Ovary (tissue), 9 donors: ENCODE measurements around the gene DPF3. TPM values are rescaled to one million over a fixed set of nuclear protein-coding genes. Genes with fewer than 3 reads are reported as not detected.
"Not testable (repeated sequence)": the region's sequence is repeated elsewhere in the genome, so short reads cannot be mapped to it uniquely, and the experiment has no call there.

Experiments used
- DNase-seq, 5 donors: peaks; one replicate each; pipeline ENCODE4 v3.0.0-alpha.2; 2019 to 2020
- H3K27ac ChIP-seq, 2 donors: fragments of 200-600 bp; one replicate each; pipeline versions ENCODE4 v1.5.1 to v1.8.0; 2019 to 2022
- H3K27me3 ChIP-seq: fragments of 200-600 bp; one replicate; pipeline ENCODE4 v1.8.0; 2022
- H3K36me3 ChIP-seq: fragments of 200-600 bp; sonication (generic); one replicate; pipeline ENCODE4 v1.5.1; 2019
- H3K4me1 ChIP-seq: one replicate; pipeline ENCODE4 v1.8.1; 2013; ENCODE audit warnings: mild to moderate bottlenecking, moderate library complexity; ENCODE audit not compliant: insufficient read depth
- H3K4me3 ChIP-seq: fragments of 200-600 bp; sonication (generic); one replicate; pipeline ENCODE4 v1.5.1; 2017
- H3K9me3 ChIP-seq, 2 donors: fragments of 200-600 bp in 1 of 2; sonication (generic) in 1 of 2; one replicate each; pipeline versions ENCODE4 v1.5.1 to v1.8.1; 2013 to 2019; ENCODE audit warnings: mild to moderate bottlenecking in 1 of 2, moderate library complexity in 1 of 2
- EP300 ChIP-seq: sonication (generic); formaldehyde crosslinking; IDR thresholded peaks from one replicate; pipeline ENCODE4 v1.6.1; 2017; ENCODE audit warnings: antibody characterized with exemption
- POLR2A ChIP-seq: fragments of 450-650 bp; IDR thresholded peaks from one replicate; pipeline ENCODE4 v1.6.1; 2017; ENCODE audit warnings: antibody characterized with exemption, mild to moderate bottlenecking, moderate library complexity
- WGBS, 3 donors: extraction: QIAGEN DNeasy Blood & Tissue Kit in 1 of 3; methylation state at CpG; one replicate each; pipeline versions ENCODE4 v1.1.5 to v1.1.7; 2013 to 2017; 5-methylcytosine and 5-hydroxymethylcytosine counted together
- intact Hi-C, 4 donors: fragments of 100-400 bp; cut with DNase I; formaldehyde crosslinking; loops; one replicate each; pipeline versions ENCODE4 v1.11.0 to v1.15.1; 2022 to 2023
- polyA plus RNA-seq, 2 donors: library from polyadenylated mRNA; stranded (reverse); fragments of 200-250 nt in 1 of 2; fragments of 350-450 nt in 1 of 2; fragmentation: Illumina TruSeq in 1 of 2; extraction: RNeasy Lipid Tissue Mini Kit (QIAGEN cat#74804) in 1 of 2; gene quantifications; one replicate each; pipeline ENCODE4 v1.2.3, GENCODE V29; 2013 to 2014
- total RNA-seq, 7 donors: library from RNA; depleted of rRNA in 2 of 7; stranded (reverse); fragments of >200 nt in 2 of 7; fragmentation: NEBNext Ultra II Directional in 3 of 7; extraction: Animal tissue kit (Norgen Biotek cat#: 25700) in 3 of 7; gene quantifications; one replicate each; pipeline versions ENCODE4 v1.1.0 to v1.2.4, GENCODE V29; 2016 to 2023
- TF ChIP-seq, protein P1 (sequence below), 3 donors: fragments of 450-650 bp in 2 of 3; fragments of 200-600 bp in 1 of 3; IDR thresholded peaks; one replicate each; pipeline versions ENCODE4 v1.5.1 to v1.8.0; 2016 to 2022; ENCODE audit warnings: antibody characterized with exemption in 3 of 3, mild to moderate bottlenecking in 1 of 3
- donor health status: DM: no; HTN: no; CAD: no; lungs with moderate emphysema.
- donor health status: DM: no; HTN: no; CAD: no.
- donor health status: Bipolar disorder and iron deficiency.
- donor health status: DM: yes; HTN: yes; CAD: no.
- donor health status: DM: no; HTN: no; CAD: no.
- donor health status: DM: yes; HTN: yes; CAD: no.

The DPF3 gene
- total and polyA plus RNA-seq, 9 donors: 6.3 to 34.4 (median 21.9) TPM

- no peaks in the 10 kb centered on the region for H3K27me3 ChIP-seq
- TF ChIP-seq, protein P1, sequence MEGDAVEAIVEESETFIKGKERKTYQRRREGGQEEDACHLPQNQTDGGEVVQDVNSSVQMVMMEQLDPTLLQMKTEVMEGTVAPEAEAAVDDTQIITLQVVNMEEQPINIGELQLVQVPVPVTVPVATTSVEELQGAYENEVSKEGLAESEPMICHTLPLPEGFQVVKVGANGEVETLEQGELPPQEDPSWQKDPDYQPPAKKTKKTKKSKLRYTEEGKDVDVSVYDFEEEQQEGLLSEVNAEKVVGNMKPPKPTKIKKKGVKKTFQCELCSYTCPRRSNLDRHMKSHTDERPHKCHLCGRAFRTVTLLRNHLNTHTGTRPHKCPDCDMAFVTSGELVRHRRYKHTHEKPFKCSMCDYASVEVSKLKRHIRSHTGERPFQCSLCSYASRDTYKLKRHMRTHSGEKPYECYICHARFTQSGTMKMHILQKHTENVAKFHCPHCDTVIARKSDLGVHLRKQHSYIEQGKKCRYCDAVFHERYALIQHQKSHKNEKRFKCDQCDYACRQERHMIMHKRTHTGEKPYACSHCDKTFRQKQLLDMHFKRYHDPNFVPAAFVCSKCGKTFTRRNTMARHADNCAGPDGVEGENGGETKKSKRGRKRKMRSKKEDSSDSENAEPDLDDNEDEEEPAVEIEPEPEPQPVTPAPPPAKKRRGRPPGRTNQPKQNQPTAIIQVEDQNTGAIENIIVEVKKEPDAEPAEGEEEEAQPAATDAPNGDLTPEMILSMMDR (IDR thresholded peaks at IDR 0.05): no peak
- no peak for DNase-seq
- no peaks in the 10 kb centered on the region for H3K9me3 ChIP-seq
- peaks cover 4% of the 10 kb centered on the region for H3K4me1 ChIP-seq
- no peaks in the 10 kb centered on the region for H3K36me3 ChIP-seq
- WGBS, 3 donors: 51 to 64% (median 56%) methylated on average over 5 of the region's 5 CpGs
- intact Hi-C loops: no loop called here
- H3K27ac ChIP-seq: no peak overlapping the region
- H3K4me3 ChIP-seq: no peak overlapping the region
These were observed 15.2 kb downstream of the DPF3 start for GRCh38 chr14:72878746-72879145.

DNA sequence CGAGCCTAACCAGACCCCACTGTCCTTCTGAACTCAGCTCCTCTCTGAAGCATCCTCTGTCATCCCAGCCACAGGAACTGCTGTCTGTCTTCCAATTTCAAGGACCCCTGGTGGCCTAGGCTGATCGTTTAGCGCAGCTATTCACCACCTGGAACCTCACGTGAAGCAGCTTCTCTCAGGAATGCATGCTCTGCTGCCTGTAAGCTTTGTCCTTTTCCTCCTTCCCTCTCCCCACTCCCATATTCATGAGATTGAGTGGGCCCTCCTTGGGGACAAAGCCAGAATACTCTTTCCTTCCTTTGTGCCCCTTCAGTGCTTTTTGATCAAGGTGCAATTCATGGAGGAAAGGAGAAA lies 17.2 kb downstream of the DPF3 start:
- H3K4me3 ChIP-seq: no peak overlapping the region
- no peaks in the 10 kb centered on the region for H3K27me3 ChIP-seq
- H3K4me1 ChIP-seq: peaks cover 2% of the 10 kb centered on the region
- intact Hi-C loops: no loop called here
- no peaks in the 10 kb centered on the region for H3K36me3 ChIP-seq
- no peak for DNase-seq
- no peaks in the 10 kb centered on the region for H3K9me3 ChIP-seq
- no peak overlapping the region for H3K27ac ChIP-seq
- TF ChIP-seq, protein P1 (IDR thresholded peaks at IDR 0.05): no peak
- no peak for TF ChIP-seq EP300
- TF ChIP-seq POLR2A: no peak
- WGBS, 3 donors: 50 to 63% (median 51%) methylated on average over 4 of the region's 4 CpGs

GRCh38 chr14:72876005-72876709 lies 17.7 kb downstream of the DPF3 start:
- 65 to 70% (median 68%) methylated on average over 9 of the region's 9 CpGs for WGBS, 3 donors
- H3K9me3 ChIP-seq: no peaks in the 10 kb centered on the region
- no peaks in the 10 kb centered on the region for H3K36me3 ChIP-seq
- H3K4me3 ChIP-seq: no peak overlapping the region
- H3K27ac ChIP-seq: no peak overlapping the region
- peaks cover 3% of the 10 kb centered on the region for H3K4me1 ChIP-seq
- H3K27me3 ChIP-seq: no peaks in the 10 kb centered on the region
- TF ChIP-seq EP300 (no peak), POLR2A (no peak)
- TF ChIP-seq, protein P1 (IDR thresholded peaks at IDR 0.05): no peak
- intact Hi-C loops: no loop called here
- no peak for DNase-seq

- H3K36me3 ChIP-seq, DNase-seq, H3K4me1 ChIP-seq, H3K27me3 ChIP-seq, intact Hi-C loops, H3K9me3 ChIP-seq, H3K4me3 ChIP-seq, H3K27ac ChIP-seq: not testable (repeated sequence)
- 80 to 90% (median 87%) methylated on average over 4 of the region's 4 CpGs for WGBS, 3 donors
These were observed 23.0 kb downstream of the DPF3 start for GRCh38 chr14:72870878-72871277.

GRCh38 chr14:72869407-72870329 lies 24.2 kb downstream of the DPF3 start:
- peaks cover 2% of the 10 kb centered on the region for H3K4me1 ChIP-seq
- intact Hi-C loops: no loop called here
- no peak overlapping the region for H3K4me3 ChIP-seq
- DNase-seq: no peak
- H3K27me3 ChIP-seq: no peaks in the 10 kb centered on the region
- no peaks in the 10 kb centered on the region for H3K36me3 ChIP-seq
- no peak overlapping the region for H3K27ac ChIP-seq
- H3K9me3 ChIP-seq: no peaks in the 10 kb centered on the region
- 78 to 81% (median 80%) methylated on average over 8 of the region's 8 CpGs for WGBS, 3 donors
- TF ChIP-seq, protein P1 (IDR thresholded peaks at IDR 0.05): no peak
- TF ChIP-seq EP300 (no peak), POLR2A (no peak)
